Fibroblast of the aortic adventitia (primary cell): ENCODE results near the gene COG4. TPM values are rescaled to one million over a fixed set of nuclear protein-coding genes. Genes with fewer than 3 reads are reported as not detected.
"Not testable (repeated sequence)": the region's sequence is repeated elsewhere in the genome, so short reads cannot be mapped to it uniquely, and the experiment has no call there.

Experiments used
- DNase-seq: peaks from one replicate; pipeline ENCODE4 v3.0.0-alpha.2; 2010; ENCODE audit warnings: low read depth
- H3K4me3 ChIP-seq: 2 replicates; pipeline ENCODE4 v1.5.1; 2011; ENCODE audit warnings: low read depth, mild to moderate bottlenecking, control low read depth, low read length, moderate library complexity
- total RNA-seq: library from RNA; depleted of rRNA; stranded (reverse); fragments of >200 nt; gene quantifications from 2 replicates; pipeline ENCODE4 v1.2.3, GENCODE V29; 2012; ENCODE audit warnings: low replicate concordance
- TF ChIP-seq, protein P1 (sequence below): IDR thresholded peaks from 2 replicates; pipeline ENCODE4 v1.5.1; 2011; ENCODE audit warnings: mild to moderate bottlenecking, low read length, control low read depth, inconsistent platforms; ENCODE audit not compliant: insufficient read depth

COG4 gene
- total RNA-seq, 1 donor = 59.9 TPM

DNA sequence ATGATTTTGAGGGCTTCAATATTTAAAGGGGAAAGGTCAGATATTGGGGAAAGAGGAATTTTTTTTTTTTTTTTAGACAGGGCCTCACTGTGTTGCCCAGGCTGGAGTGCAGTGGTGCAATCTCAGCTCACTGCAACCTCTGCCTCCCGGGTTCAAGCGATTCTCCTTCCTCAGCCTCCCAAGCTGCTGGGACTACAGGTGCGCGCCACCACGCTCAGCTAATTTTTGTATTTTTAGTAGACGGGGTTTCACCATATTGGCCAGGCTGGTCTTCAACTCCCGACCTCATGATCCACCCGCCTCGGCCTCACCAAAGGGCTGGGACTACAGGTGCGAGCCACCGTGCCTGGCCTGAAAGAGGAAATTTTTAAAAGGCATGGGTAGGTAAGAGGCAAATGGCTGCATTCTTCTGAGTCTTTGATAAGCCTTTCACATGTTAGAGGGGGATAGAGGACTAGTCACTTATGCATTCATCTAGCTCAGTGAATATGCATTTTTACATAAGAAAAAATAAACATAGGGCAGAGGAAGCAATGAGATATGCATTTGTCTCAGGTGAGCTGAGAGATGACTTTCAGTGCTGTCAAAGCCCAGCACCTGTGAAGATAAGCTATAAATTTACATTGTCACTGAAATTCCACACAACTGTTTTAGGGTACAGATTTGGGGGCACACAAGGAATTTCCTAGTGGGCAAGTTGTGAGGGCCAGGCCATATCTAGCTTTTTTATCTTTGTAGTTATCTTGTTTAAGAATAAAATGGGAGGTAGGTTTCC is 70.0 kb downstream of the COG4 start:
- peak overlapping the region; percentile 80 for H3K4me3 ChIP-seq
- no peak for DNase-seq
- TF ChIP-seq, protein P1, sequence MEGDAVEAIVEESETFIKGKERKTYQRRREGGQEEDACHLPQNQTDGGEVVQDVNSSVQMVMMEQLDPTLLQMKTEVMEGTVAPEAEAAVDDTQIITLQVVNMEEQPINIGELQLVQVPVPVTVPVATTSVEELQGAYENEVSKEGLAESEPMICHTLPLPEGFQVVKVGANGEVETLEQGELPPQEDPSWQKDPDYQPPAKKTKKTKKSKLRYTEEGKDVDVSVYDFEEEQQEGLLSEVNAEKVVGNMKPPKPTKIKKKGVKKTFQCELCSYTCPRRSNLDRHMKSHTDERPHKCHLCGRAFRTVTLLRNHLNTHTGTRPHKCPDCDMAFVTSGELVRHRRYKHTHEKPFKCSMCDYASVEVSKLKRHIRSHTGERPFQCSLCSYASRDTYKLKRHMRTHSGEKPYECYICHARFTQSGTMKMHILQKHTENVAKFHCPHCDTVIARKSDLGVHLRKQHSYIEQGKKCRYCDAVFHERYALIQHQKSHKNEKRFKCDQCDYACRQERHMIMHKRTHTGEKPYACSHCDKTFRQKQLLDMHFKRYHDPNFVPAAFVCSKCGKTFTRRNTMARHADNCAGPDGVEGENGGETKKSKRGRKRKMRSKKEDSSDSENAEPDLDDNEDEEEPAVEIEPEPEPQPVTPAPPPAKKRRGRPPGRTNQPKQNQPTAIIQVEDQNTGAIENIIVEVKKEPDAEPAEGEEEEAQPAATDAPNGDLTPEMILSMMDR = no peak

DNA sequence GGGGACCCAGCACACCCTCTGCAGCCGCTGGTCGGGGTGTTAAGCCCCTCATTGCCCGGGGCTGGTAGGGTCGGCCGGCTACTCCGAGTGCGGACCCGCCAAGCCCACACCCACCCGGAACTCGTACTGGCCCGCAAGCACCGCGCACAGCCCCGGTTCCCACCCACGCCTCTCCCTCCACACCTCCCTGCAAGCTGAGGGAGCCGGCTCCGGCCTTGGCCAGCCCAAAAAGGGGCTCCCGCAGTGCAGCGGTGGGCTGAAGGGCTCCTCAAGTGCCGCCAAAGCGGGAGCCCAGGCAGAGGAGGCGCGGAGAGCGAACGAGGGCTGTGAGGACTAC is 72.4 kb downstream of the COG4 start:
- DNase-seq, H3K4me3 ChIP-seq: not testable (repeated sequence)

DNA sequence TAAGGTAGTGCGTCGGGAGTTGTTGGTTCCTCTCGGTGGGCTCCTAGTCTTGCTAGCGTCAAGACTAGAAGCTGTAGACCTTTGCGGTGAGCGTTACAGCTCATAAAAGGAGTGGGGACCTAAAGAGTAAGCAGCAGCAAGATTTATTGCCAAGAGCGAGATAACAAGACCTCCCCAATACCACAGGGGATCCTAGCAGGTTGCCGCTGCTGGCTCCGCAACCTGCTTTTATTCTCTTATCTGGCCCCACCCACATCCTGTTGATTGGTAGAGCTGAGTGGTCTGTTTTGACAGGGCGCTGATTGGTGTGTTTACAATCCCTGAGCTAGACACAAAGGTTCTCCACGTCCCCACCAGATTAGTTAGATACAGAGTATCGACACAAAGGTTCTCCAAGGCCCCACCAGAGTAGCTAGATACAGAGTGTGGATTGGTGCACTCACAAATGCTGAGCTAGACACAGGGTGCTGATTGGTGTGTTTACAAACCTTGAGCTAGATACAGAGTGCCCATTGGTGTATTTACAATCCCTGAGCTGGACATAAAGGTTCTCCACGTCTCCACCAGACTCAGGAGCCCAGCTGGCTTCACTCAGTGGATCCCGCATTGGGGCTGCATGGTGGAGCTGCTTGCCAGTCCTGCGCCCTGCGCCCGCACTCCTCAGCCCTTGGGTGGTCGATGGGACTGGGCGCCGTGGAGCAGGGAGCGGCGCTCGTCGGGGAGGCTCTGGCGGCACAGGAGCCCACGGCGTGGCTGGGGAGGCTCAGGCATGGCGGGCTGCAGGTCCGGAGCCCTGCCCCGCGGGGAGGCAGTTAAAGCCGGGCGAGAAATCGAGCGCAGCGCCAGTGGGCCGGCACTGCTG is 73.0 kb downstream of the COG4 start:
- not testable (repeated sequence) for DNase-seq, H3K4me3 ChIP-seq

DNA sequence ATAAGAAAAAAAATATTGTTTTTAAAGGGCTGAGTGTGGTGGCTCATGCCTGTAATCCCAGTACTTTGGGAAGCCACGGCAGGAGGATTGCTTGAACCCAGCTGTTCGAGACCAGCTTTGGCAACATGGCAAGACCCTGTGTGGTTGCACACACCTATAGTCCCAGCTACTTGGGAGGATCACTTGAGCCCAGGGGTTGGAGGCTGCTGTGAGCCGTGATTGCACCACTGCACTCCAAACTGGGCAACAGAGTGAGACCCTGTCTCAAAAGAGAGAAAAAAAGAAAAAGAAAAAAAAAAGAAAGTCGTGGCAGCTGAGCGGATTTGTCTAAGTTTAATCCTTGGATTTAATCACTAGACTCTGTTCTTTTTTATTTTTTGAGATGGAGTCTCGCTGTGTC is 75.3 kb downstream of the COG4 start:
- no peak overlapping the region for H3K4me3 ChIP-seq
- TF ChIP-seq, protein P1 = no peak
- DNase-seq = no peak

DNA sequence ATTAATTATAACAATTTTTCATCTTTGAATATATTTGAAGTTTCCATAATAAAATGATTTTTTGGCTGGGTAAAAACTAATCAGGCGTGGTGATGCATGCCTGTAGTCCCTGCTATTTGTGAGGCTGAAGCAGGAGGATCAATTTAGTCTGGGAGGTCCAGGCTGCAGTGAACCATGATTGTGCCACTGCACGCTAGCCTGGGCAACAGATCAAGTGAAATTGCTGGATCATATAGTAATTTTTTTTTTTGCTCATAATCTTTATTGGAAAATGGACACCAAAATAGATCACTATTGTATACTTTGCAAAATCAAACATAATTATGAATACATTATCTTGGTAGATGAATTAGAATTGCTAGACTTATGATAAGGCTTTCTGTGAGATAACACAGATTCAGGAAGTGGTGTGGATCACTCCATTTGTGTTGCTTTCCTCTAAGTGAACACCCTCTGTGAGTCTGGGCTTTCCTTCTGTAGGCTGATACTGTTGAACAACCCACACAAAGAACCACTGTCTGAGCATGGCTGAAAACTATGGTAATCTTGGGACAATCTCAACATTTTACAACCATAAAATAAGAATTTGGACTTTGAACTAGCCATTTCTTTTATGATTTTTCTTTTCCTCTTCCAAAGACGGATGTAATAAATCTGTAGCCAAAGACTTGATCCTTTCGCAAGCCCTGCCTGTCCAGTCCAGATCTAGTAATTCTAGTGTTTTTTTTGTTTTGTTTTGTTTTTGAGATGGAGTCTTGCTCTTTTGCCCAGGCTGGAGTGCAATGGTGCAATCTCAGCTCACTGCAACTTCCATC is 78.9 kb downstream of the COG4 start:
- no peak overlapping the region for H3K4me3 ChIP-seq
- TF ChIP-seq, protein P1 = no peak
- DNase-seq = no peak

DNA sequence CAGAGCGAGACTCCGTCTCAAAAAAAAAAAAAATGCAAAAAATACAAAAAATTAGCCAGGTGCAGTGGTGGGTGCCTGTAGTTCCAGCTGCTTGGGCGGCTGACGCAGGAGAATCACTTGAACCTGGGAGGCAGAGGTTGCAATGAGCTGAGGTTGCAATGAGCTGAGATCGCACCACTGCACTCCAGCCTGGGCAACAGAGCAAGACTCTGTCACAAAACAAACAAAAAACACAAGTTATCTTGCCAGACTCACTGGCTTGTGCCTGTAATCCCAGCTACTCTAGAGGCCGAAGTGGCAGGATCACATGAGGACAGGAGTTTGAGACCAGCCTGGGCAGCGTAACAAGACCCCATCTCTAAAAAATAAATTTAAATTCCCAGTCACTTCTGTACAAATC is 81.0 kb downstream of the COG4 start:
- no peak overlapping the region for H3K4me3 ChIP-seq
- TF ChIP-seq, protein P1 = no peak
- no peak for DNase-seq

DNA sequence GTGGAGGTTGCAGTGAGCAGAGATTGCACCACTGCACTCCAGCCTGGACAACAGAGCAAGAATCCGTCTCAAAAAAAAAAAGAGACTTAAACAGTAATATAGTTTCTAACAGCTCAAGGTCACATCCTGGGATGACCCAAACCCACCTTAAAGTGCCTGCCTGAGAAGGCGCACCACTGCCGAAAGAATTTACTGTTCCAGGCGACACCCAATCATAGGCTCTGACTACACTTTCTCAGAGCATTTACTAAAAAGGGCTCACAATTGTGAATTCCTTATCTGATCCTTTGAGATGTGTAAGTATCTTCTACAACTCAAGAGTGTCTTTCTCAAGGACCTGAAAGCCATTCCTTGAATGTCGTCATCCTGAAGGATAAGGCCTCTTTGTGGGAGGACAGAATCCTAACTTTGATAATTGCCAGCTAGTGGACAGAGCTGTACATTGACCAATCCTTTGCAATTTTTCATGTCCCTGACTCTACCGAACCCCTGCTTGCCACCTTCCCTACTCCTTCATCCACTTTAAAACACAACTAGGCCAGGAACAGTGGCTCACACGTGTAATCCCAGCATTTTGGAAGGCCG is 81.9 kb downstream of the COG4 start:
- TF ChIP-seq, protein P1 = no peak
- no peak for DNase-seq
- no peak overlapping the region for H3K4me3 ChIP-seq
